ENCODE results near the gene SETD6.

- TF ChIP-seq CTCF (conservative IDR thresholded peaks at IDR 0.05; ENCODE audit: low read length) (no peak), EZH2phosphoT487 (IDR thresholded peaks at IDR 0.05; ENCODE audit: borderline replicate concordance) (no peak)
These were observed 36.9 kb upstream of the SETD6 start for GRCh38 chr16:58478427-58478826.

Data from Loucy (cell line).